Smooth muscle cell (in vitro differentiated cells): ENCODE measurements around the gene CXCL12. TPM values are rescaled to one million over a fixed set of nuclear protein-coding genes. Genes with fewer than 3 reads are reported as not detected.

Experiments
- DNase-seq: peaks from one replicate; lab custom pipeline; 2025; ENCODE audit not compliant: unreplicated experiment; lab: John Stamatoyannopoulos, UW
- H2AFZ ChIP-seq: fragments of 200-600 bp; sonication (generic); 2 replicates; pipeline ENCODE4 v1.6.0; 2016; ENCODE audit warnings: antibody characterized with exemption, low read depth, mild to moderate bottlenecking
- H3F3A ChIP-seq: fragments of 200-600 bp; sonication (generic); 2 replicates; pipeline ENCODE4 v1.6.0; 2017; ENCODE audit warnings: antibody characterized with exemption, low read depth
- H3K27ac ChIP-seq: fragments of 200-600 bp; sonication (generic); 2 replicates; pipeline ENCODE4 v1.5.1; 2016; ENCODE audit warnings: low read depth, mild to moderate bottlenecking
- H3K27me3 ChIP-seq: fragments of 200-600 bp; sonication (generic); 2 replicates; pipeline ENCODE4 v1.6.1; 2016; ENCODE audit warnings: low read depth, mild to moderate bottlenecking
- H3K36me3 ChIP-seq: fragments of 200-600 bp; sonication (generic); 2 replicates; pipeline ENCODE4 v1.5.1; 2016; ENCODE audit warnings: low read depth
- H3K4me1 ChIP-seq: fragments of 200-600 bp; sonication (generic); 2 replicates; pipeline ENCODE4 v1.5.1; 2016; ENCODE audit warnings: low read depth
- H3K4me2 ChIP-seq: fragments of 200-600 bp; sonication (generic); 2 replicates; pipeline ENCODE4 v1.6.0; 2016; ENCODE audit warnings: mild to moderate bottlenecking
- H3K4me3 ChIP-seq: fragments of 200-600 bp; sonication (generic); 2 replicates; pipeline ENCODE4 v1.5.1; 2016; ENCODE audit warnings: mild to moderate bottlenecking
- H3K79me2 ChIP-seq: fragments of 200-600 bp; sonication (generic); 2 replicates; pipeline ENCODE4 v1.6.0; 2016; ENCODE audit warnings: low read depth, mild to moderate bottlenecking
- H3K9ac ChIP-seq: fragments of 200-600 bp; sonication (generic); 2 replicates; pipeline ENCODE4 v1.6.0; 2016; ENCODE audit warnings: low read depth
- H3K9me3 ChIP-seq: fragments of 200-600 bp; sonication (generic); replicated peaks from 2 replicates; pipeline ENCODE4 v1.5.1; 2016; ENCODE audit warnings: low read depth
- H4K20me1 ChIP-seq: fragments of 200-600 bp; sonication (generic); 2 replicates; pipeline ENCODE4 v1.6.0; 2016; ENCODE audit warnings: low read depth
- CTCF ChIP-seq: fragments of 200-600 bp; sonication (generic); IDR thresholded peaks from 2 replicates; pipeline ENCODE4 v1.5.1; 2017; ENCODE audit warnings: borderline replicate concordance, mild to moderate bottlenecking, antibody characterized with exemption; ENCODE audit not compliant: insufficient read depth, poor library complexity, severe bottlenecking
- WGBS: methylation state at CpG from one replicate; pipeline ENCODE4 v1.1.7; 2016; ENCODE audit warnings: low lambda C conversion rate; 5-methylcytosine and 5-hydroxymethylcytosine counted together
- polyA plus RNA-seq: library from polyadenylated mRNA; unstranded; fragments of >200 nt; fragmentation: Nextera tagmentation; extraction: Ambion mirVana; gene quantifications from 2 replicates; pipeline ENCODE4 v1.2.1, GENCODE V29; 2016
- total RNA-seq: library from RNA; depleted of rRNA; stranded (reverse); fragments of >200 nt; gene quantifications from 2 replicates; pipeline ENCODE4 v1.2.3, GENCODE V29; 2014

The CXCL12 gene
- total and polyA plus RNA-seq, 2 experiments from 2014 or later, result 10.9 to 52.0 TPM

- H2AFZ ChIP-seq, result no peak overlapping the region
These were observed 7.5 kb upstream of the CXCL12 start for GRCh38 chr10:44392420-44392819.

GRCh38 chr10:44391981-44392380 lies 7.1 kb upstream of the CXCL12 start:
- no peaks in the 10 kb centered on the region for H3K79me2 ChIP-seq
- no peak overlapping the region for H2AFZ ChIP-seq
- H3K4me2 ChIP-seq, result no peak overlapping the region
- H3K9me3 ChIP-seq, result no peaks in the 10 kb centered on the region
- 98% methylated on average over 2 of the region's 2 CpGs for WGBS
- H3K4me1 ChIP-seq, result no peaks in the 10 kb centered on the region
- no peak overlapping the region for H3K27ac ChIP-seq
- no peaks in the 10 kb centered on the region for H4K20me1 ChIP-seq
- DNase-seq, result no peak
- H3K27me3 ChIP-seq, result no peaks in the 10 kb centered on the region
- no peaks in the 10 kb centered on the region for H3F3A ChIP-seq
- TF ChIP-seq CTCF, result no peak
- no peak overlapping the region for H3K4me3 ChIP-seq
- no peaks in the 10 kb centered on the region for H3K36me3 ChIP-seq
- no peak overlapping the region for H3K9ac ChIP-seq

More at GRCh38 chr10:44392420-44392819, 7.5 kb upstream of the CXCL12 start:
- no peak for TF ChIP-seq CTCF
- no peak overlapping the region for H3K9ac ChIP-seq
- no peak overlapping the region for H3K4me2 ChIP-seq
- no peaks in the 10 kb centered on the region for H3K79me2 ChIP-seq
- H3K36me3 ChIP-seq, result no peaks in the 10 kb centered on the region
- DNase-seq, result no peak
- no peak overlapping the region for H3K27ac ChIP-seq
- peaks cover under 1% of the 10 kb centered on the region for H3K27me3 ChIP-seq
- 83% methylated on average over 3 of the region's 3 CpGs for WGBS
- H3K4me3 ChIP-seq, result no peak overlapping the region
- H3K4me1 ChIP-seq, result no peaks in the 10 kb centered on the region
- no peaks in the 10 kb centered on the region for H3F3A ChIP-seq
- H4K20me1 ChIP-seq, result no peaks in the 10 kb centered on the region
- H3K9me3 ChIP-seq, result no peaks in the 10 kb centered on the region

GRCh38 chr10:44390585-44391072 lies 5.7 kb upstream of the CXCL12 start:
- H3K9me3 ChIP-seq, result no peaks in the 10 kb centered on the region
- H3K4me2 ChIP-seq, result no peak overlapping the region
- H3K79me2 ChIP-seq, result no peaks in the 10 kb centered on the region
- peaks cover 6% of the 10 kb centered on the region for H3K27me3 ChIP-seq
- H3K4me3 ChIP-seq, result no peak overlapping the region
- no peaks in the 10 kb centered on the region for H4K20me1 ChIP-seq
- no peaks in the 10 kb centered on the region for H3F3A ChIP-seq
- H3K27ac ChIP-seq, result no peak overlapping the region
- H3K4me1 ChIP-seq, result peaks cover under 1% of the 10 kb centered on the region
- no peaks in the 10 kb centered on the region for H3K36me3 ChIP-seq
- no peak overlapping the region for H2AFZ ChIP-seq
- WGBS, result 82% methylated on average over 3 of the region's 3 CpGs
- H3K9ac ChIP-seq, result no peak overlapping the region
- DNase-seq, result no peak
- no peak for TF ChIP-seq CTCF

GRCh38 chr10:44389556-44389955 lies 4.7 kb upstream of the CXCL12 start:
- peaks cover 15% of the 10 kb centered on the region for H3K27me3 ChIP-seq
- no peaks in the 10 kb centered on the region for H3K9me3 ChIP-seq
- no peak overlapping the region for H2AFZ ChIP-seq
- DNase-seq, result no peak
- H3K9ac ChIP-seq, result no peak overlapping the region
- H3K4me1 ChIP-seq, result peaks cover 8% of the 10 kb centered on the region
- TF ChIP-seq CTCF, result no peak
- no peaks in the 10 kb centered on the region for H3K79me2 ChIP-seq
- no peaks in the 10 kb centered on the region for H4K20me1 ChIP-seq
- no peaks in the 10 kb centered on the region for H3F3A ChIP-seq
- H3K36me3 ChIP-seq, result no peaks in the 10 kb centered on the region
- H3K4me3 ChIP-seq, result no peak overlapping the region
- no peak overlapping the region for H3K4me2 ChIP-seq
- H3K27ac ChIP-seq, result no peak overlapping the region
- 79% methylated on average over 2 of the region's 2 CpGs for WGBS
